ENCODE data around the gene COL4A2.

GRCh38 chr13:110458017-110458416, 150.9 kb downstream of the COL4A2 start:
- TF ChIP-seq CTCF (IDR thresholded peaks at IDR 0.05) = no peak
- no peak for TF ChIP-seq POLR2A (IDR thresholded peaks at IDR 0.05)
- TF ChIP-seq EP300 (IDR thresholded peaks at IDR 0.05) = no peak

Data from ovary (tissue), 3 donors.